Adipose tissue (tissue), 3 donors: ENCODE measurements around the gene HAND2. TPM values are rescaled to one million over a fixed set of nuclear protein-coding genes. Genes with fewer than 3 reads are reported as not detected.

Experiments used
- H3K27ac ChIP-seq: one replicate; pipeline ENCODE4 v1.5.1; 2013; ENCODE audit warnings: low read depth, low read length
- WGBS, 3 donors: extraction: QIAGEN DNeasy Blood & Tissue Kit; methylation state at CpG; one replicate each; pipeline ENCODE4 v1.1.7; 2013; 5-methylcytosine and 5-hydroxymethylcytosine counted together
- polyA plus RNA-seq, 3 donors: library from polyadenylated mRNA; stranded (reverse); fragments of 200-250 nt; gene quantifications; one replicate each; pipeline ENCODE4 v1.2.3, GENCODE V29; 2013
- donor health status: healthy with polysubstance abuse.
- donor health status: Bipolar disorder and iron deficiency.
- donor health status: healthy.

The HAND2 gene
- 10 to 100 TPM in 1 of 3 donors, 1 to 10 TPM in 2; 3.5 to 42.7 (median 3.8) TPM for polyA plus RNA-seq

DNA sequence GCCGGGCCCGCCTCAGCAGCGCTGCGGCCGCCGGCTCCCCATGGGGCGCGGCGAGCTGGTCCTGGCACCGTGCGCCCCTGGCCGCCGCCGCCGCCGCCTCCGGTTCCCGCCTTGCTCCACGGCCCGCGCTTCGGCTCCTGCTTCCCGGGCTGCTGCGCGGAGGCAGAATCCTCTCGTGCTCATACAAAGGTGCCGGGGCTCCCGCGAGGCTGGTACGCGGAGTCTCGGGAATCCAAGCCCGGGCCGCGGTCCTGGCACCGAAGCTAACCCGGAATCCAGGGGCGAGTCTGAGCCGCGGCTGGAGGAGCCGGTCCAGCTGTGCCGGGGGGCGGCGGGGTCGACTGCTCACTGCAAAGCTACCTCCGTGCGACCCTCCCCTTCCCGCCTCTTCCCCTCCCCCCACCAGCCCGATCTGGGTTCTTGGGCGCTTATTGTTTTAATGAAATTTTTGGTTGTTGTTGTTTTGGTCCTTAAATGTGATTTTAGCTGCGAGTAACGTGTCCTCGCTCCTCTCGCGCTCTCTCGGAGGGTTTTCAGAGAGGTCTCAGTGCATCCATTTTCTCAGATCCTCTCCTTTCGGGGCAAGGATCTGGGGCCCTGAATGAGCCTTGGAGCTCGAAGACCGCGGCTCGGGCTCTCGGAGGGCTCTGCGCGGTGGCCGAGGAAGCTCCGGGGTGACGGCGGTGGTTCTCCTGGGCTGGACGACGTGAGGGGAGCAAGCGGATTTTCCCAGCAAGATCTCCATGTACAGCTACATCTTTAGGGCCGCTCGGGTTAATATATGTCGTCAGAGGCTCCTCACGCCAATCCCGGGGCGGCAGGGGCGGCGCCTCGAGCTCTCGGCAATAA lies at the start of gene HAND2:
HAND2 (minus strand) TSS at position 753 of the 849 bp plus-strand sequence. CDS start 940 bp downstream, outside the sequence.
- 1 to 2% (median 1%) methylated on average over 56 to 81 of the region's 81 CpGs for WGBS, 3 donors
- H3K27ac ChIP-seq: peak within 1 kb of the TSS; percentile 44

DNA sequence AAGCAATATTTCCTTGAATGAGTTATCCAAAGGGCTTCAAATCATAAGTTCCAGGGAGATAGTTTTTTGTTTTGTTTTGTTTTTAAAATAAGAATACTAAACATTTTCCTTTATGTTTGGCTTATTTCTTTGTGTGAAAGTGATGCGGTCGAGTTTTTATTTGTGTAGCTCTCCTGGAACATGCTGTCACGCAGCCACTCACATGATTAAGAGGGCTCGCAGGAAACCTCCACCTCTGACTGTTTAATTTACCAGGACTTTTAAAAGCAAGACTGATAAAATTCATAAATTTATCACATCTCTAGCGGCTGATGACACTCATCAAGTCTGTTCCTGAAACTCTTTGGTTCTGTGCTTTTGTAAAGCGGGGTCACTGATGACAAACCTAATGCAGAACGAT lies 48.9 kb upstream of the HAND2 start:
- 75 to 81% (median 80%) methylated on average over 7 of the region's 7 CpGs for WGBS, 3 donors
- no peak overlapping the region for H3K27ac ChIP-seq

DNA sequence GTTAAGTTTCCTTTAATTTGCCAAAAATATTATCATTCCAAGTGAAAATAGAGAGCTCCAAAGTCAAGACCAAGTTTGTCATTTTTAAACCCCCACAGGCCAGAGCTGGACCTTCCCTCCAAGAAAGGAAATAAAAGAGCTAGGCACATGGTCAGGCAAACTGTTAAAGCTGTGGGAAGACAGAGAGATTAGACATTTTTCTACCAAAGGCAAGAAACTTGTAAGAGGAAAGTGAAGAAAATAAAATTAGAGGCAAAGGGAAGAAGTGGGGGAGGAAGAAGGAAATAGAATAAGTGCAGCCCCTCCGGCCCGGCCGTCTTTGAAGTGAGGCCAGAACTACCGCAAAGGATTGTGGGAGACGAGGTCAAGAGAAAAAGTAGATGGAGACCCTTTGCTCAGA lies 47.9 kb upstream of the HAND2 start:
- no peak overlapping the region for H3K27ac ChIP-seq
- WGBS, 3 donors: 73 to 77% (median 76%) methylated on average over 5 of the region's 5 CpGs

DNA sequence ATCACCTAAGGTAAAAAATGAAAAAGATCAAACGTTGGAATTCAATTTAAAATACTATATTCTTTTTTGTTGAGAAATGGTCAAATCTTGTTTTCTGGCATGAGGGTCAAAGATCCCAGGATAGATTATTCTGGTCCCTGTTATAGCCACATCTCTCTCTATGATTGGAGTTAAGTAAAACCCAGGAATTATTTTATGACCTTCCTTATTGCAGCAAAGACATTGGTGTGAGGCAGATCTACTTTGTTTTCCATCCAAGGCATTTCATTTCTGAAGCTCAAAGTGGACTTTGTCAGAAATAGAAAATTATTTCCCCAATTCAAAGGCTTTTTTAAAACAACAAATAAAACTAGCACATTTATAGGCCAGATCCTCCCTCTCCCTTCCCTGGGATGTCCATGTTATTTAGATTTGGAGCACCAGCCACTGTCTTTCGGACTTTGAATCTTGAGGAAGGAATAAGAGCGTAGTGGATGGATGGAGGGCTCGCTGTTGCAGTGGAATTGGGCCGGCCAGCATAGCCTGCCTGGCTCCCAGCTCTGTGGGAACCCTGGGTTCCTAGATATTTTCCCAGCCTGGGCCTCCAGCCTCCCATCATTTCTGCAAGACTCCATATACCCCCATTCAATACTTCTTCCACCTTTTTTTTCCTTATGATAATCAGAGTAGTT lies 45.6 kb upstream of the HAND2 start:
- WGBS, 3 donors: 80 to 91% (median 88%) methylated on average over 5 of the region's 5 CpGs
- H3K27ac ChIP-seq: no peak overlapping the region

DNA sequence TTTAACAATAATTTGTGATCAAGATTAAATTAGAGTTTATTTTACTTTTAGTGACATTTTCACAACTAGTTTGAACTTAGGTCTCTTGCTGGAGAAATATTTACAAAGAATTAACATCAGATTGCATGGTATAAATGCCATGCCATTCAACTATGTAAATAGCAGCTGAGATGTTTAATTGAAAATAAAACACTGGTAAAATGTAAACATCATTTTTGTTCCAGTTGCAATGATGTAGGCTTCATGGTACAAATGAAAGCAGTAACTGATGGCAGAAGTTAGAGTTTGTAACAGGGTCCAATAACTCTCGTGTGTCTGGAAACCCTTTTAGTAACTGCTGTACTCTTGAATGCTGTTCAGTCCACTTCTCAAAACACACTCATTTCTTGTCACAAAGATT lies 43.7 kb upstream of the HAND2 start:
- WGBS, 3 donors: 55 to 81% (median 65%) methylated on average over 1 of the region's 1 CpG
- H3K27ac ChIP-seq: no peak overlapping the region

DNA sequence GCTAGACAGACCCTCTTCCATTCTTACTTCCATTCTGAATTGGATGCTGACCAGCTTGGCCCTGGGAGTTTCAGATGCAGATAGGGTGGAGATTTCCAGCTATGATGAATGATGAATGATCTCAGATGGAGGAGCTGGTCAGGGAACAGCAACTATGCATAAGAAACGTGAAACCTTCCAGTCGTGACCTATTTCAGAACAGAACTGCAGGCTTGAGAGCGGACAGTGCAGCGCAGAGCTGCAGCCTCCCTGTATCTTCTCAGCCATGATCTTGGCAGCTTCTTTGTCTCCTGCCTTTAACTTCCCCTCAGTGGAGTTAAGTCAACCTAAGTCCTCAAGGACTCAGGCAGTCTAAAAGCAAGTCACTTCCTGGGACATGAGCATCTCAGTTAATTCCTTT lies 43.3 kb upstream of the HAND2 start:
- no peak overlapping the region for H3K27ac ChIP-seq
- WGBS, 3 donors: 59 to 77% (median 67%) methylated on average over 4 of the region's 4 CpGs

DNA sequence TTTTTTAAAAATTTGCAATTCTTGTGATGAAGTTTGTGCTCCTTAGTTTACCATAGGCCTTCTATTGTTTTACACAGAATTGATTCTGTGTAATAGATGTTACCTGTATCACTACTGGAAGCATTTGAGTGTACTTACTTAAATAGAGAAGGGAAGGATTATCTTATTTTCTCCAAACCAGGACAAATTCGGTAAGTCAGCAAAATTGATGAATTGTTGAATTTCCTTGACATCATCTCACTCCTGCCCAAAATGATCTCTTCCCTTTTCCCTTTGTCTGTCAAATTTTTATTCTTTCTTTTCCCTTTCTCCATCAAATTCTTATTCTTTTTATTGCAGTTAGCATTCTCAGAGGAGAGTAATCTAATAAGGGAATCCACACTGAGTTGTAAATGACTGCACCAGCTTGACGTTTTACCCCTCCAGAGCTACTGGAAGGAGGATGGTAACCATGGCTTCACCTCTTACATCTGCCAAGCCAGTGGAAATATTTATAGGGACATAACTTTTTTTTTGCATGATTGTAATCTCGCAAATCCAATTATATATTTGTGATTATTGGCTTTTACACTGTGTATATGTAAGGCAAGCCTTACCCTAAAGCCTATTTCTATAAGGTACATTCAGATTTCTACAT lies 42.6 kb upstream of the HAND2 start:
- H3K27ac ChIP-seq: no peak overlapping the region
- 61 to 75% (median 64%) methylated on average over 3 of the region's 3 CpGs for WGBS, 3 donors

DNA sequence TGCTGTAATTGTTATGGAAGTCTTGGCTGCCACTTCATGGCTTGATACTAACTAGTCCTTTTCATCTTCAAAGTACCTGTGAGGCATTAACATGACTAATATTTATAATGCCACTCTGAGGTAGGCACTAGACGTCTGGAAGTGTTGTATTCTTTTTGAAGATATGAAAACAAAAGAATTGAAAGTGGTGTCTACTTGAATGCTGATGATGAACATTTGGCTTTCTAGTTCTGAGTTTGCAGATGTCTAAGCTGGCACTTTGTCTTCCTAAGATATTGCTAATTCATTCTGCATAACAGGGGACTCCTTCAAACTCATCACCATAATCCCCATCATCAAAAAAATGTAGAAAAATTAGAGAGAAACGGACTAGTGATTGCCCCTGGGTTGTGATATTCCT lies 41.6 kb upstream of the HAND2 start:
- no peak overlapping the region for H3K27ac ChIP-seq
- WGBS, 3 donors: 61 to 67% (median 62%) methylated on average over 2 of the region's 2 CpGs

DNA sequence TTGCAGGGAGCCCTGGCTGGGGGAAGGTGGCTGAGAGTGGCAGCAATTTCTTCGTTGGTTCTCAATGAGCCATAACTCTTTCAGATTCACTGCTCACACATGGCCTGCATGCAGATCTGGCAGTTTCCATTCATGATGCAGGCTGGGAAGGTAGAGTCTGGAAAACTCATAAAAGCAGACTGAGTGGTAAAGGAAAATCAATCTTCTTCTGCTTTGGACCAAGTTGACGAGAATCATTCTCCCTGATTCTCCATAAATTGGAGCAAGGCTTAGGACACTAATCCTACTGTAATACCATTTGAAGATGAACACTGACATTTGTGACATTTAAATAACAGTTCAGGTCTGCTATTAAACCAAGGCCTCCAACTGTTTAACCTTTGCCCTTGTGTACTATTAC lies 35.3 kb upstream of the HAND2 start:
- WGBS, 3 donors: 78 to 96% (median 84%) methylated on average over 2 of the region's 2 CpGs
- no peak overlapping the region for H3K27ac ChIP-seq

DNA sequence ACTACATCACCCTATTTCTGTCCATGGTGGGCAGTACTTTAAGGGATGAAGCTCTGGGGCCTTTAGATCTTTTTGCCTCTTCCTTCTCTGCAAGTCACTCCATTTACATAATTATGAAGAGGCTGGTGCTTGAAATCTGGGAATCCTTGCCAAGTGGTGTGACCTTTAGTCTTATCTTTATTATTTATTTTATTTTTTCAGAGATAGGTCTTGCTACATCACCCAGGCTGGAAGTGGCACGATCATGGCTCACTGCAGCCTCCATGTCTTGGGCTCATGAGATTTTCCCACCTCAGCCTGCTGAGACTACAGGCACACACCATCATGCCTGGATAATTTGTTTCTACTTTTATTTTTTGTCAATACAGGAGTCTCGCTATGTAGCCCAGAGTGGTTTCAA lies 34.4 kb upstream of the HAND2 start:
- WGBS, 3 donors: 61 to 79% (median 76%) methylated on average over 2 of the region's 2 CpGs
- no peak overlapping the region for H3K27ac ChIP-seq

DNA sequence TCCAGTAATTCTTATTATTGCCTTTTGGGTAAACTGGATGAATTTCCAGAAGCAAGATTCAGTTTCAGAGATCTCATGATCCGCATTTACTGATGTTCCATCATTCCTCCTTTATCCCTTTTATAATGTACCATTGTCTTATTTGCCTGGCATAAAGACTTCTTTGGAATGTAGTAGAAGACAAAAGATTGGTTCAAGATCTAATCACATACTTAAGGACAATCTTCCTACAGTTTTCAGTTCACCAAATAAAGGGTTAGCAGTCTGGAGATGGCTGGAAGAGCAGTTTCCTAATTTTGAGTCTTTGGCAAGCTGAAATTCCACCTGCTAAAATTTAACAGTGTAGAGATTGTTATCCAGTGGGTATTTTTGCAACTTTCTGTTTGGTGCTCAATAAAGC lies 30.9 kb upstream of the HAND2 start:
- 83 to 94% (median 94%) methylated on average over 1 of the region's 1 CpG for WGBS, 3 donors
- no peak overlapping the region for H3K27ac ChIP-seq

DNA sequence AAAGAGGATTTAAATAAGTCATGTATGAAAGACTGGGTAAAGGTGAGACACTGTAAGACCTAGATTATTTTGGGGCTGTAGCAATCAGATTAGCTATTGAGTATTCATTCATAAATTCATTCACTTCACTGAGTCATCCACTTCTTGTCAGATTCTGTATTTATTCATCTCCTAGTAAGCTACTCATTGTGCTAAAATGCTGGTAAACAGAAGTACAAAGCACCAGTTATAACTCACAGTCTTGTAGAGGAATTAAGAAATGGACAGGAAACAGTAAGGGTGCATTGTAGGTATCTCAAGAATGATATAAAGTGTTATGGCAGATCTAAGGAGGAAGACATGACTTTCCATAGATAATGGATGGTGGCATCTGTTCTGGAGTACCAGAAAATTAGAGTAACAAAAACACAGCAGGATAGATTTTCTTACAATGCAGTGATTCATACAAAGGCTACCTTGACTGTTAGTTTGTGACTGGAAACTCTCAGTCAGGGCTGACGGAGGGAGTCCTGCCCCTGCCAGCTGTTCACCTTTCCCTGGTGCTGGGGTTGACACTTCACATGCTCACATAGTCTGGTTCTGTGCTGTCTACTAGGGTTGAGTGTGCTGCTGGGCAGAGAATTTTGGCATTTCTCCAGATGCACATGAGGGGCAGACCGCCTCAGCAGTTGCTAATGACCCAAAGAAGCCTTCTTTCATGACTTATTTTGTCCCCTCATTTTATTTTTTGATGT lies 26.5 kb upstream of the HAND2 start:
- H3K27ac ChIP-seq: no peak overlapping the region
- WGBS, 3 donors: 78 to 88% (median 86%) methylated on average over 2 of the region's 2 CpGs

DNA sequence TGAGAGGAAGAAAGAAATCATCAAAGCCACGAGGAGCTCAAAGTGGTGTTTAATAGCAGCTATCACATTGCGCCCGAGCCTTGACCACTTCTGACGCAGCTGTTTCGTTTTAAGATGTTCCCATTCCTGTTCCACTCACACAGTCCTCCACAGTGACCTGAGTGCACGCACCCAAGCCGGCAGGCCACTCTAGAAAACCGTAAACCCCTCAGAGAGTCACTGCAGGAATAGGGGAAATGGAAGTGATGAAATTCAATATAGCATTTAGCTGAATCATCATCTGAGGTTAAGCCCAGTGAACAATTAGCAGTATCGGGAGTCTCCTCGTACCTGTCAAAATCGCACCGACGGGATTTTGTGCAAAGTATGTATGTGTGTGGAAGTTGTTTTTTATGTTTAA lies 17.9 kb upstream of the HAND2 start:
- H3K27ac ChIP-seq: no peak overlapping the region
- WGBS, 3 donors: 39 to 70% (median 45%) methylated on average over 13 of the region's 13 CpGs

DNA sequence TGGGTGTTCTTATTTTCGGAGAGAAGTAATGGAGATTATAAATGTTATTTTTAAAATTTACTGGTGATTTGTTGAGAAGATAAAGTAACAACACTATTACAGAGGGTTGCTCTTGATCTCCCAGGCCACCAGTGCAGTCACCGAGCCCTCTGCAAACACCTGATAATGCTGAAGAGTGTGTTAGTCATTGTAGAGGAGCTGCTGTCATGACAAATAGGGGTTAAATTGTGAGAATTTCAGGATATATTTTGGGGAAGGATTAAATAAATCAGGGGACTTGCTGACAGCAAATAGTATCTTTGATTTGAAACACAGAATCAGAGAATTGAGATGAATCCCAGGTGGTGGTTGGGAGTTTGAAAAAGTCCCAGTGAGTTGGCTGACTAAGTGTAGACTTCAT lies 16.7 kb upstream of the HAND2 start:
- no peak overlapping the region for H3K27ac ChIP-seq
- 89 to 96% (median 91%) methylated on average over 2 of the region's 2 CpGs for WGBS, 3 donors

DNA sequence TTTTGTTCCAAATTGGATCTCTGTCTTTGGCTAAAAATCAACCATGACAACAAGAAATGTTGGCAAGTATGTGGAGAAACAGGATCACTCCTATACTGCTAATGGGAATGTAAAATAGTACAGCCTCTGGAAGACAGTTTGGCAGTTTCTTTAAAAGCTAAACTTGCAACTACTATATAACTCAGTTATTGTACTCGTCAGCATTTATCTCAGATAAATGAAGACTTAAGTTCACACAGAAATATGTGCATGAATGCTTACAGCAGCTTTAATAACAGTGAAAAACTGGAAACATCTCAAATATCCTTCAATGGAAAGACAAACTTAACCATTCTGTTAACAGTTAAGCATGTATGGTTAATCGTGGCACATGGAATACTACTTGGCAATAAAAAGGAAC lies 15.4 kb upstream of the HAND2 start:
- no peak overlapping the region for H3K27ac ChIP-seq
- 74 to 85% (median 80%) methylated on average over 2 of the region's 2 CpGs for WGBS, 3 donors

DNA sequence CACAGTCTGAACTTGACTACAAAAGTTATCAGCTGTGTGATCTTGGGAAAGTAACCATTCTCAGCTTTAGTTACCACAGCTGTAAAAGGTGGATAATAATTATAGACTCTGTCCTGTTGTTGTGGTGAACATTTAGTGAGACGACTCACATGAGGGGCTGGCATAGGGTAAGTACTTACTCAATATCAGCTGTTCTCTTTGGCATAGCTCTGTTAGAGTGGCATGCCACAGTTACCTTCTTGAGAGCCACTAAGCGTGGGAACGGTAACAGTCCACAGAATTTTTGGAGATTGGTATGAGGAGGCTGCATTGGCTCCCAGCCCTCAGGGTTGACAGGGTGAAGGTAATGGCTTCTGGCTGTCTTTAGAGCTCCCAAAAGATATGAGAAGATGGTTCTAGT lies 13.2 kb upstream of the HAND2 start:
- H3K27ac ChIP-seq: no peak overlapping the region
- 78 to 90% (median 87%) methylated on average over 3 of the region's 3 CpGs for WGBS, 3 donors

DNA sequence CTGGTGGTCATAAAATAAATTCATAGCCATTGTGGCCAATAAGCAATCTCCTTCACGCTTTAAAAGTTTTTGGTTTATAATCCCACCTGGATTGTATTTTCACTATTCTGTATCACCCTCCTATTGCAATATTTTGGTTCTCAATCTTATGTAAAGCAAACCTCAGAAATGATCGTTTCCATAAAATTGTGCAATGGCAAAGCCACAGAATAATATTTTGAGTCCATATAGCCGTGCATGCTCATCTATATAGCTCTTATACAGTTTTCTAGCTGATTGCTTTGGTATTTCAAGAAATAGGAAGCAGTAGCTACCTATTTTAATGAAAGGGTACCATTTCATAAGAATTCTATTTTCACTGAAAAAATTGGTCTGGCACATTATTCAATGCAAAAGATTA lies 10.0 kb upstream of the HAND2 start:
- WGBS, 3 donors: 51 to 66% (median 65%) methylated on average over 3 of the region's 3 CpGs

DNA sequence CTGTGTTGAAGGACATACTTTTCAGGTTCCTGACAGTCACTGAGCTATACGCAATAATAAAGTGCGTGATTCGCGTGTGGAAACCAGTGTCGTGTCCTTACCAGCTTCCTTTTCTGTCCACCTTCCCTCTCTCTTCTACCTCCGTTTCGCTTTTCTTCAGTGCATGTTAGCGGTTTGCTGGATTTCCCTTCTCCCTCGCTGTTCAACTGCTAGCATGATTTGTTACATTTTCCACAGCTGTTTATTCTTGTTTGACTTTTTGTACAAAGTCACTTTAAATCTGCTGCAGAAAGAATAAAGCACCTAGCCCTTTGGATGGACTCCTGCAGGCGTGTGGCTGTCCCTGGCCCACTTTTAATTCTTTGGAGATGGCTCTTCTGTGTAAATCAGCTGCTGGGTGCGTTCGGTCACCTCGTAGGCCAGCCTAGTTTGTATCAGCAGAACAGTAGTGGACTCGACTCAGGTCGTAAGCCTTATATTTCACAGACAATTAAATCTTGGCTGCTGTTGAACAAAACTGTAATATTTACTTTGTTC lies 8.9 kb upstream of the HAND2 start:
- H3K27ac ChIP-seq: no peak overlapping the region

More for the DNA sequence above, 10.0 kb upstream of the HAND2 start:
- no peak overlapping the region for H3K27ac ChIP-seq

More for the DNA sequence above, 8.9 kb upstream of the HAND2 start:
- 15 to 22% (median 21%) methylated on average over 15 of the region's 15 CpGs for WGBS, 3 donors
